ENCODE measurements around the gene POU3F4. TPM values are rescaled to one million over a fixed set of nuclear protein-coding genes. Genes with fewer than 3 reads are reported as not detected.

POU3F4 gene
- total RNA-seq = under 0.01 TPM

- DNase-seq (ENCODE audit: low read depth in 2 of 3, low spot score in 2 of 3) = peak in 1 of 3 donors; percentile 32
Observed at GRCh38 chrX:83508006-83508405, at the start of gene POU3F4. TSS of gene POU3F4 (plus strand) at chrX:83508290. CDS start at chrX:83508325, 35 bp downstream.

GRCh38 chrX:83469551-83469950, 38.5 kb upstream of the POU3F4 start:
- peak in 2 of 3 donors; percentile 19 to 48 for DNase-seq (ENCODE audit: low read depth in 2 of 3, low spot score in 2 of 3)

- DNase-seq (ENCODE audit: low read depth in 2 of 3, low spot score in 2 of 3) = no peak
Observed at GRCh38 chrX:83495898-83496297, 12.2 kb upstream of the POU3F4 start.

DNA sequence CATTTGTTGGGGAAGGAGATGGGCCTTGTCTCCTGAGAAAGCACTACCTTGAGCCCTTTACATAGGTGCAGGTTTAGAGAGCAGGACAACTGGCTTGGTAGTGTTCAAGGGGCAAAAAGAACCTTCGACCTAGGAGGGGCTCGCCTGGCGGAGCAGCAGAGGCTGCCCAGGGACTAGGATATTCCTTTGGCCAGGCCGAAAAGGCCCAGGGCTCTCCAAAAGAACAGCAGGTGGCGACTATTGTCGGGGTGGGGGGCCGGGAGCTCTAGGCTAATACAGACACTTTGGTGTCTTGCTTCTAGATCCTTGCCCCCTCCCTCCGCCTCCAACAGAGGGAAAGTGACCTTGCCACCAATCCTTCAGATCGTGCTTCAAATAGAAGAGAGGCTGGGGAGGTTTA, 7.1 kb upstream of the POU3F4 start:
- DNase-seq (ENCODE audit: low read depth in 2 of 3, low spot score in 2 of 3) = no peak

DNA sequence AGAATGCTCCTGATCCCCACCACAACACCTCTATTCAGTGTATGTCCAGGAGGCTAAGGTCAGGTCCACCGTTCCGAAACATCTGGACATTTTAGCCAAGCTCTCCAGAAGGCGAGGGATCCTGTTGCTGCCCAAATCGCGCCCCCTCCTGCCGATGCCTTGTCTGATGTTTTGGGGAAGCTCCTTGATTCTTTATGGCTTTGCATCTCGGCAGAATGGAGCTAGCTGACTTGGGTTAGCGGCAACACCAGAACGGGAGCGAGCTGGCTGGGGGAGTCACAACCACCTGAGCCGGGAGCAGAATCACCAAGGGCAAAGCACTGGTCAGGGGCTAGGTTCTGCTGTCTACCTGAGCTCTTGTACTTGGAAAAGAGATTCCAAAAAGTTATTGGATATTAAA, 6.6 kb upstream of the POU3F4 start:
- no peak for DNase-seq (ENCODE audit: low read depth in 2 of 3, low spot score in 2 of 3)

GRCh38 chrX:83504721-83505479, 3.2 kb upstream of the POU3F4 start:
- DNase-seq (ENCODE audit: low read depth in 2 of 3, low spot score in 2 of 3) = no peak

DNA sequence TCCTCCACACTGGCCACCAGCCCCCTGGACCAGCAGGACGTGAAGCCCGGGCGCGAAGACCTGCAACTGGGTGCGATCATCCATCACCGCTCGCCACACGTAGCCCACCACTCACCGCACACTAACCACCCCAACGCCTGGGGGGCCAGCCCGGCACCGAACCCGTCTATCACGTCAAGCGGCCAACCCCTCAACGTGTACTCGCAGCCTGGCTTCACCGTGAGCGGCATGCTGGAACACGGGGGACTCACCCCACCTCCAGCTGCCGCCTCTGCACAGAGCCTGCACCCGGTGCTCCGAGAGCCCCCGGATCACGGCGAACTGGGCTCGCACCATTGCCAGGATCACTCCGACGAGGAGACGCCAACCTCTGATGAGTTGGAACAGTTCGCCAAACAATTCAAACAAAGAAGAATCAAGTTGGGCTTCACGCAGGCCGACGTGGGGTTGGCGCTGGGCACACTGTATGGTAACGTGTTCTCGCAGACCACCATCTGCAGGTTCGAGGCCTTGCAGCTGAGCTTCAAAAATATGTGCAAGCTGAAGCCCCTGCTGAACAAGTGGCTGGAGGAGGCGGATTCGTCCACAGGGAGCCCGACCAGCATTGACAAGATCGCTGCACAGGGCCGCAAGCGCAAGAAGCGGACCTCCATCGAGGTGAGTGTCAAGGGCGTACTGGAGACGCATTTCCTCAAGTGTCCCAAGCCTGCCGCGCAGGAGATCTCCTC, 600 bp downstream of the POU3F4 start:
- no peak for DNase-seq (ENCODE audit: low read depth in 2 of 3, low spot score in 2 of 3)

- no peak for DNase-seq (ENCODE audit: low read depth in 2 of 3, low spot score in 2 of 3)
Observed at GRCh38 chrX:83509254-83509801, 1.2 kb downstream of the POU3F4 start.

GRCh38 chrX:83510510-83511062, 2.5 kb downstream of the POU3F4 start:
- no peak for DNase-seq (ENCODE audit: low read depth in 2 of 3, low spot score in 2 of 3)

DNA sequence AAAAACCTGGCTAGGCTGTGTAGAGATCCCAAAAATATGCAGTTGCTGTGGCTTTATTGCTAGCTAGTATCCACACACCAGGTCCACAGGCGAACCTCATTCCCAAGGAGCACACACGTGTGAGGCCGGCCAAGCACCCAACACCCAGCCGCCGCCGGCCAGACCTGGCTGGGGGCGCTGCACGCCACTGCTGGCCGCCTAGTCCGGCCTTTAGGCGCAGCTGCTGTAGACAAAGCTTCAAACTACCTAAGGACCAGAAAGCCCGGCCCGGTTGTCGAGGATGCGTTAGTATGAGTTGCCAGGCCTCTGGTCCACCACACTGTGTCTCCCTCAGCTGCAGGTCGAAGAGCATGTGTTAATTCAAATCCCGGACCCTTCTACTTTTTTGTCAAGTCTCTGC, 3.1 kb downstream of the POU3F4 start:
- no peak for DNase-seq (ENCODE audit: low read depth in 2 of 3, low spot score in 2 of 3)

DNA sequence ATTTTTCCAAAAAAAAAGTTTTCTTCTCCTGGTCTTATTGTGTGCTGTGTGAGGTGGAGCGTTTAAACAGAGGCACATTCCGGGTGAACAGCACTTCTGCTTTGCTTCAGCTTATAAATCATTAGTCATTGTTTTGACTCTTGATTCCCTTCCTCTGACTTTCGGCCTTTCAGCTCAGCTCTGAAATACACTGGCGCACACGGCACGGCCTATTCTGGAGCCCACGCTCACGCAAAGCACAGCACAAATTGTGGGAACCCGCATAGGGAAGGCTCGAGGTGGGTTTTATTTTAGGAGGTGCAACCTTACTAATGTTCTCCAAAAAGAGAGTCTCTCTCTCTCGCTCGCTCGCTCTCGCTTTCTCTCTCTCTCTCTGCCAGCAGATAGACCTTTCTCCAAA, 4.0 kb downstream of the POU3F4 start:
- DNase-seq (ENCODE audit: low read depth in 2 of 3, low spot score in 2 of 3) = no peak

- DNase-seq (ENCODE audit: low read depth in 2 of 3, low spot score in 2 of 3) = no peak
Observed at GRCh38 chrX:83516597-83516996, 8.5 kb downstream of the POU3F4 start.

DNA sequence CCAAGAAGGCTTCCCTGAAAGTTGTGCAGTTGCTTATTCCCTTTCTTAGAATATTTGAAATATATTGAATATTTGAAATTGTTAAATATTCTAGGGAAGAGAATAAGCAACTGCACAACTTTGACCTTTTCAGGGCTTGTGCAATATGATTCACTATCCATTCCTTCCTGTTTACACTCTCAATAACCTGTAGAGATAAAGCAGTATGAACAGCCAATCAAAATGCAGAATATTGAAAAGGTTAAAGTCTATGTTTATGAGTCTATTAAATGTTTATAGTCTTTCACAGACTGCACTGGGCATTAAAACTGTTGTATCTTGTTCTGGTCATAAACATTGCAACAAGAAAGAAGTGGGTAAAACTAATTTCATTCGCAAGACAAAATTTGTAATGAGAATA, 13.8 kb downstream of the POU3F4 start:
- no peak for DNase-seq (ENCODE audit: low read depth in 2 of 3, low spot score in 2 of 3)

DNA sequence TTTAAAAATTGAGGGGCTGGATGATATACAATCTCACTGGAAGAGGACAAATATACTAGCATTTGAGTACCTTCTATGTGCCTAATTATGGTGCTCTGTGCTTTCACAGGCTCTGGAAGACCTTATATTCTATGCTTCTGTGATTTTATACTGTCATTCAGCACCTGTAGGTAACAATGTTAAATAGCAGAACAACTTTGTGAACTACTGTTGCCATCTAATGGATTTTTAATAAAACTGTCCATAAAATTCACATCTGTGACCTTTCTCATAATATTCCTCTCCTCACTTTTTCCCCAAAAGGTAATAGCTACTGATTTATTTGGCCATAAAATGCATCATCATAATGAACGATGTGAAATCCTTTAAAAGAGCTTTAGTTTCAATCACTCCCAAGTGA, 21.9 kb downstream of the POU3F4 start:
- no peak for DNase-seq (ENCODE audit: low read depth in 2 of 3, low spot score in 2 of 3)

- no peak for DNase-seq (ENCODE audit: low read depth in 2 of 3, low spot score in 2 of 3)
Observed at GRCh38 chrX:83535417-83536196, 27.5 kb downstream of the POU3F4 start.
